Nephron progenitor cell (in vitro differentiated cells): ENCODE measurements around the gene GSC2.

Experiments
- DNase-seq: peaks from one replicate; pipeline ENCODE4 v3.0.0; 2021
- H3K27ac Mint-ChIP-seq: 2 replicates; pipeline ENCODE4 v1.8.0; 2021; ENCODE audit warnings: mild to moderate bottlenecking, moderate library complexity, mixed read lengths
- H3K27me3 Mint-ChIP-seq: 2 replicates; pipeline ENCODE4 v1.8.0; 2021; ENCODE audit warnings: mild to moderate bottlenecking, low read depth, mixed read lengths; ENCODE audit not compliant: poor library complexity
- H3K36me3 Mint-ChIP-seq: 2 replicates; pipeline ENCODE4 v1.8.0; 2021; ENCODE audit warnings: low read depth, mixed read lengths
- H3K4me1 Mint-ChIP-seq: 2 replicates; pipeline ENCODE4 v1.8.0; 2021; ENCODE audit warnings: mixed read lengths
- H3K4me3 Mint-ChIP-seq: 2 replicates; pipeline ENCODE4 v1.8.0; 2021; ENCODE audit warnings: mild to moderate bottlenecking, moderate library complexity, mixed read lengths
- H3K9me3 Mint-ChIP-seq: 2 replicates; pipeline ENCODE4 v1.8.0; 2021; ENCODE audit warnings: mild to moderate bottlenecking, moderate library complexity, mixed read lengths
- CTCF ChIP-seq: fragments of 200-600 bp; sonication (generic); IDR thresholded peaks from 2 replicates; pipeline ENCODE4 v1.5.0; 2021; ENCODE audit warnings: antibody characterized with exemption

GSC2 gene

GRCh38 chr22:19105867-19106802, 44.0 kb downstream of the GSC2 start:
- peak; percentile 9 for TF ChIP-seq CTCF
- no peaks in the 10 kb centered on the region for H3K27me3 Mint-ChIP-seq
- peaks cover 36% of the 10 kb centered on the region for H3K4me1 Mint-ChIP-seq
- peak overlapping the region; percentile 77 for H3K27ac Mint-ChIP-seq
- peaks cover 6% of the 10 kb centered on the region for H3K9me3 Mint-ChIP-seq
- no peak overlapping the region for H3K4me3 Mint-ChIP-seq
- DNase-seq = no peak
- H3K36me3 Mint-ChIP-seq = peaks cover 17% of the 10 kb centered on the region

GRCh38 chr22:19105456-19105855, 44.6 kb downstream of the GSC2 start:
- peaks cover 22% of the 10 kb centered on the region for H3K36me3 Mint-ChIP-seq
- no peak for DNase-seq
- H3K9me3 Mint-ChIP-seq = peaks cover 6% of the 10 kb centered on the region
- peaks cover 31% of the 10 kb centered on the region for H3K4me1 Mint-ChIP-seq
- no peaks in the 10 kb centered on the region for H3K27me3 Mint-ChIP-seq
- no peak for TF ChIP-seq CTCF
- no peak overlapping the region for H3K27ac Mint-ChIP-seq
- no peak overlapping the region for H3K4me3 Mint-ChIP-seq

GRCh38 chr22:19103880-19104821, 45.9 kb downstream of the GSC2 start:
- Mint-ChIP-seq H3K4me1 (peaks cover 19% of the 10 kb centered on the region), H3K4me3 (no peak overlapping the region), H3K27me3 (no peaks in the 10 kb centered on the region), H3K27ac (peak overlapping the region; percentile 55), H3K9me3 (peaks cover 6% of the 10 kb centered on the region), H3K36me3 (peaks cover 22% of the 10 kb centered on the region)
- TF ChIP-seq CTCF = no peak
- no peak for DNase-seq

GRCh38 chr22:19098157-19098556, 51.9 kb downstream of the GSC2 start:
- Mint-ChIP-seq H3K4me3 (no peak overlapping the region), H3K36me3 (peaks cover 56% of the 10 kb centered on the region), H3K27ac (peak overlapping the region; percentile 64), H3K9me3 (peaks cover 6% of the 10 kb centered on the region), H3K4me1 (peaks cover 10% of the 10 kb centered on the region), H3K27me3 (no peaks in the 10 kb centered on the region)
- no peak for TF ChIP-seq CTCF
- DNase-seq = no peak

GRCh38 chr22:19097518-19097917, 52.6 kb downstream of the GSC2 start:
- no peak for TF ChIP-seq CTCF
- no peak overlapping the region for H3K4me3 Mint-ChIP-seq
- peaks cover 5% of the 10 kb centered on the region for H3K4me1 Mint-ChIP-seq
- peaks cover 55% of the 10 kb centered on the region for H3K36me3 Mint-ChIP-seq
- H3K27me3 Mint-ChIP-seq = no peaks in the 10 kb centered on the region
- H3K9me3 Mint-ChIP-seq = peaks cover 6% of the 10 kb centered on the region
- DNase-seq = no peak
- peak overlapping the region; percentile 92 for H3K27ac Mint-ChIP-seq
